GM18526 (cell line): Measurements from ENCODE around the gene RBM18.

Experiments
- POLR2A ChIP-seq: IDR thresholded peaks from 3 replicates; pipeline ENCODE4 v1.6.1; 2011; ENCODE audit not compliant: insufficient read length; ENCODE audit errors: extremely low read depth

The RBM18 gene

GRCh38 chr9:122264360-122265148 is at the start of gene RBM18, which contains the start of gene MRRF:
Gene RBM18, minus strand, starts transcription at chr9:122264840. Its CDS starts 3,348 bp downstream, at chr9:122261492.
Gene MRRF, plus strand, starts transcription at chr9:122264882. Its CDS starts 6,010 bp downstream, at chr9:122270892.
- peak; percentile 93 for TF ChIP-seq POLR2A

- no peak for TF ChIP-seq POLR2A
Observed at GRCh38 chr9:122314165-122314564, 49.5 kb upstream of the RBM18 start.

GRCh38 chr9:122309861-122310260 is 45.2 kb upstream of the RBM18 start:
- no peak for TF ChIP-seq POLR2A

- no peak for TF ChIP-seq POLR2A
Observed at GRCh38 chr9:122307925-122308324, 43.3 kb upstream of the RBM18 start.

- TF ChIP-seq POLR2A = no peak
Observed at GRCh38 chr9:122307061-122307460, 42.4 kb upstream of the RBM18 start.

- TF ChIP-seq POLR2A = no peak
Observed at GRCh38 chr9:122302237-122303093, 37.8 kb upstream of the RBM18 start.

- no peak for TF ChIP-seq POLR2A
Observed at GRCh38 chr9:122297512-122297911, 32.9 kb upstream of the RBM18 start.

- no peak for TF ChIP-seq POLR2A
Observed at GRCh38 chr9:122294531-122294930, 29.9 kb upstream of the RBM18 start.

GRCh38 chr9:122291458-122291857 is 26.8 kb upstream of the RBM18 start:
- TF ChIP-seq POLR2A = no peak

- no peak for TF ChIP-seq POLR2A
Observed at GRCh38 chr9:122287214-122287720, 22.6 kb upstream of the RBM18 start.

GRCh38 chr9:122286764-122287163 is 22.1 kb upstream of the RBM18 start:
- no peak for TF ChIP-seq POLR2A

GRCh38 chr9:122281368-122281767 is 16.7 kb upstream of the RBM18 start:
- TF ChIP-seq POLR2A = no peak

- no peak for TF ChIP-seq POLR2A
Observed at GRCh38 chr9:122277285-122277897, 12.8 kb upstream of the RBM18 start.

GRCh38 chr9:122276096-122276495 is 11.5 kb upstream of the RBM18 start:
- TF ChIP-seq POLR2A = no peak

- no peak for TF ChIP-seq POLR2A
Observed at GRCh38 chr9:122274055-122274454, 9.4 kb upstream of the RBM18 start.
